HG03060 (cell line): ENCODE measurements around the gene IFNK.
"Not testable (repeated sequence)": the region's sequence is repeated elsewhere in the genome, so short reads cannot be mapped to it uniquely, and the experiment has no call there.

Source experiments
- ATAC-seq: cut with Tn5 transposase; IDR thresholded peaks from one replicate; pipeline ENCODE4 v1.9.1; 2021; ENCODE audit warnings: low read depth, moderate number of reproducible peaks; ENCODE audit not compliant: unreplicated experiment

IFNK gene, protein sequence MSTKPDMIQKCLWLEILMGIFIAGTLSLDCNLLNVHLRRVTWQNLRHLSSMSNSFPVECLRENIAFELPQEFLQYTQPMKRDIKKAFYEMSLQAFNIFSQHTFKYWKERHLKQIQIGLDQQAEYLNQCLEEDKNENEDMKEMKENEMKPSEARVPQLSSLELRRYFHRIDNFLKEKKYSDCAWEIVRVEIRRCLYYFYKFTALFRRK

GRCh38 chr9:27524236-27524635 is at the start of gene IFNK:
TSS of gene IFNK (plus strand) at chr9:27524290. CDS start at chr9:27524337, 47 bp downstream.
- ATAC-seq: no peak

- no peak for ATAC-seq
These were observed 49.8 kb upstream of the IFNK start for GRCh38 chr9:27474305-27474704.

DNA sequence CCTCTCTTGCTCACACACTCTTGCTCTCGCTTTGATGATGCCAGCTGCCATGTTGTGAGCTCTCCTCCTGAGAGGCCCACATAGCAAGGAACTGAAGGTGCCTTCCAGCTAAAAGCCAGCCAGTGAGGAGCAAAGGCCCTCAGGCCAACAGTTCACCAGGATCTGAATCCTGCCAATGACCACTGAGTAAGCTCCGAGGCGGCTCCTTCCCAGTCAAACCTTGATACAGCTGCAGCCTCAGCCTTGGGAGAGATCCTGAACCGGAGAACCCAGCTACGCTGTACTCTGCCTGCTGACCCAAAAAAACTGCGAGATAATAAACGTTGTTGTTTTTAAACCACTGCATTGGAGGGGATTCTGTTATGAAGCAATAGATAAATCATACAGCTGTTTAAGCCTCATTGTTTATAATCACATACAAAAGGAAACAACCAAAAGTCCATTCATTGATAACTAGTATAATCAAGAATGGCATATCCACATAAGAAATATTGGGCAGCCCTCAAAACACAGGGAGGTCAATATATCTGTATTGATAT is 49.0 kb upstream of the IFNK start:
- no peak for ATAC-seq

GRCh38 chr9:27476870-27477515 is 47.1 kb upstream of the IFNK start:
- ATAC-seq: no peak

GRCh38 chr9:27478322-27478721 is 45.8 kb upstream of the IFNK start:
- no peak for ATAC-seq

- ATAC-seq: no peak
These were observed 41.4 kb upstream of the IFNK start for GRCh38 chr9:27482709-27483108.

DNA sequence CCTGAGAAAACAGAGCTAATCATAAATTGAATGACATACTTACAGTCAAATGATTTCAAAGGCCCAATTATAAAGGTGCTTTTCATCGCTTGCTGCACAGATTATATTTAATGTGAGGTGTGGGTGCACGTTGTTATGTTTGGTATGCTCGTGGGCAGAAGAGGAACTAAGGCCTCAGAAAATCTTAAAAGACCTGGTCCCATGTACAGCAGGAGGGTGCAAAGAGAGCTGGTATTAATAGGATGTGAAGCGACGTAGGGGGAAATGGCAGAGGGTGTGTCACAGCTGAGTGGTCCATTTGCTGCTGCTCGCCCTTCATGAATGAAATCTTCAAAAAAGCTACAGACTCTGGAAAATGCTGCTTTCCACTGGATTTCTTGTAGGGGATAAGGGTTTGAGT is 40.5 kb upstream of the IFNK start:
- ATAC-seq: no peak

DNA sequence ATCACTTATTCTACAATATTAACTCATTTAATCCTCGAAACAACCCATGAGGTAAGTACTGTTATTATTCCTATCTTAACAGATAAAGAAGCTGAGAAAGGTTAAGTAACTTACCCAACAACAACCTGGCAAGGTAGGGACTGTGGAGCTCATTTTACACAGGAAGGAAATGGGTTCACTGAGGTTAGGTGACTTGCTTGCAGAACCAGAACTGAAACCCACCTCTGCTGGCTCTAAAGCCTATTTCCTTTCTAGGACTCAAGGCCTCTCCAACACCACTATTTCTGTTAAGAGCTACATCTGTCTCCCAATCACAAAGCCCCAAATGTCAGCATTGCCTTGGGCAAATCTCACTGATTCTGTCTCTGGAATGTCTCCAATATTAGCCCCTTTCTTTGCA is 38.9 kb upstream of the IFNK start:
- peak; percentile 95 for ATAC-seq

DNA sequence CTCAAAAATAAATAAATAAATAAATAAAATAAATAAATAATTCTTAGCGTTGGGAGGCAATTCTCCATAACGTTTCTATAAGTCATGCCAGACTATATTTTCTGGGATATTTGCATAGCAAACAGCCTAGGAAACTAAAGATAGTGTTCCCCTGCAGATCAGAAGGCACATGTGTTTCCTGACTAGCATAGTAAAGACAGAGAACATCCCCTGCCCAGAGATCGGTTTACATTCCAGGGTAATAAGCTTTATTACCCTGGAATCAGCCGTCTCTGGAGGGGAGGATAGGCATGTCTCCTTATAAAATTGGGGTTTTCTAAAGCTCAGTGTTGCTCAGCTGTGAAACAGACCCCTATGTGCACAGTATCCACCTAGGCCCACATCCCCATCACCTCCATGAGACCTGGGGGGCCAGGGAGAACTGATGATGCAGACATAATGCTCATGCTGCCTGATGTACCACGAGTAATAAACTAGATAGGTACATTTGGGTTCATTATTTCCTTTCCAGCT is 36.9 kb upstream of the IFNK start:
- ATAC-seq: no peak

GRCh38 chr9:27487927-27488326 is 36.2 kb upstream of the IFNK start:
- no peak for ATAC-seq

DNA sequence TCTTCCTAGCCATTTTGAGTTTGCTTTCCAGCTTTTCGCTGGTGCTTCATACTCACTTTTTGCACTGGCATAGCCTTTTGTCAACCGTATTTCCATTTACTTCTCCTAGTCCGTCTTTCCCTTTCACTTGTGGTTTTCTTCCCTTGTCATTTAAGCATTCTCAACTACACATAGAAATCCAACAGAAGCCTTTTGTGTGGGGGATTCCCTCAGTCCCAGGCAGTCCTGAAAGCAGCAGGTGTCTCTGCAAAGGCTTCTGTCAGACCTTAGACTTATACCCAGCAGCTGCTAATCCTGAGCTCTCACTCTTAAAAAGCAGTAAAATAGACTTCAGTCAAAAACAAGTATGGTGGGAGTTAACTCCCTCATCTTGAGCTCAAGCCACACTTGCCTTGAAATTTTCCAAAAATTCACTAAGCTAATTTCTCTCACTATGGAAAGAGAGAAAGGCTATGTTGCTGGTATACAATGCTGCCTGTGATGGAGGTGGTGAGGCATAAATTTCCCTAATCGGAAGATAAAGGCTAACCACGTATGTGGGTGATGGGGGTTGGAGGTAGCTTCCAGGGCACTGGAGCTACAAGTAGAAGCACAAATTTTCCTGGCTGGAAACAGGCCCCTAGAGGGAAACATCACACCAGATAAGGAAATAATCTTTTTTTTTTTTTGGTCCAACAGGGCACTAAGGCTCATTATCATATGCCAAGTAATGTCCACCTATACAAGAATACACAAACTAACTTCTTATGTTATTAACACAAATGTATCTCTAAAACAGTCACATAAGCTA is 34.8 kb upstream of the IFNK start:
- ATAC-seq: no peak

DNA sequence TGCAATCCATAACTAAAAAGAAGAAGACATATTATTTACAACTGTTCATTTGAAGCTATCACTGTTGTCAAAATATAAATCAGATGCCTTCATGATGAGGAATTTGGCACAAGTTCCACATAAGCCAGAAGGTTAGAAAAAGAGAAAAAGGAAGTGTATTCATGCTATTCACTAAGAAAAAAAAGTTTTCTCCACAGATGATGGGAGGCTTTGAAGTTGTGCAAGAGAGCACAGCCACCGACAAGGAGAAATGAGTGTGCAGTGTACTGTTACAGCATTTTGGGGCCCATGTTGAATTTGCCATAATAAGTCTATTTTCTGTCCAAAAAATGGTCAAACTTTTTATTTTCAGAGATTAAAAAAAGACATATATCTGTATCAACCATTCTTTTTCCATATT is 32.9 kb upstream of the IFNK start:
- ATAC-seq: no peak

DNA sequence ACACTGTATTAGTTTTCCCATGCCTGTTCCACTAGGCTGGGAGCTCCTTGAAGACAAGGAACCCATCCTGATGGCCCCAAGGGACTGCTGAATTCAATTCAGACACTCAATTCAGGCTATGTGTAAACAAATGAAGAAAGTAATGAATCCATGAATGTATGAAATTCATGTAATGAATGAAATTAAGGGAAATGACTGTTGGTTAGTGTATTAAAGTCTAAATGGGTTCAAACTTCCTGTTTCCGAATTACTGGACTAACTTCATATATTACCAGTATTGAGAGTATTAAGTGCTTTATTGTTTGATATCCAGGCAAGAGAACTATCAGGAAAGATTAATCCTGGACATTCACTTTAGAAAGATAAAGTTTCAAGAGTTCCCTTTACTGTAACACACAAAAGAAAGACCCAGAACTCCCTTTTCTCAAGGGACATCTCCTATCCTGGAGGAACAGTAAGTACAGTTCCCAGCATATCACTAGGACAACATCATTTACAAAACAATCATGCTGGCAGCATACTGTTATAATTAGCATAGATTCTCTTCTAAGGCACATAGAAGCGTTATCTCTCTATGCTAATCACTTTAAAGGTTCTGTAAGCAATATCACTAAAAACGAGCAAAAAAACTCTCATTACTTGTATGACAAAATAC is 28.5 kb upstream of the IFNK start:
- no peak for ATAC-seq

- ATAC-seq: no peak
These were observed 28.0 kb upstream of the IFNK start for GRCh38 chr9:27496135-27496504.

- no peak for ATAC-seq
These were observed 26.1 kb upstream of the IFNK start for GRCh38 chr9:27497883-27498417.

DNA sequence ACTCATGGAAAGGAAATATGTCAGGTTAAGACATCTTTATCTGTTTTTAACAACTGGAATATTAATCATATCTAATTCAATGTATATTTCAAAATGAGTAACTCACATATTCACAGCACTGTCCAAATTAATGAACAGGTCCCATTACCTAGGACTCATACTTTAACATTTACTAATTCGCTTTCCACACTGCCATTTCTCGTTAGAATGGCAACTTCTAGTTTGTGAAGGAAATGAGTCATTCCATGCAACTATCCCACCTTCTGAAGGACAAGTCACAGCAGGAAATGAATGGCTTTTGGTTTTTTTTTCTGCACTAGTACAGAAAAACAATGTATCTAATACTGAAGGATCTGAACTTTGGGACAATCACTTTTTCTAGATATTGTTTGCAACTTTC is 24.6 kb upstream of the IFNK start:
- ATAC-seq: no peak

DNA sequence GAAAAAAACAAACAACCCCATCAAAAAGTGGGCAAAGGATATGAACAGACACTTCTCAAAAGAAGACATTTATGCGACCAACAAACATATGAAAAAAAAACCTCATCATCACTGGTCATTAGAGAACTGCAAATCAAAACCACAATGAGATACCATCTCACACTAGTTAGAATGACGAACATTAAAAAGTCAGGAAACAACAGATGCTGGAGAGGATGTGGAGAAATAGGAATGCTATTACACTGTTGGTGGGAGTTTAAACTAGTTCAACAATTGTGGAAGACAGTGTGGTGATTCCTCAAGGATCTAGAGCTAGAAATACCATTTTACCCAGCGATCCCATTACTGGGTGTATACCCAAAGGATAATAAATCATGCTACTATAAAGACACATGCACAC is 23.2 kb upstream of the IFNK start:
- not testable (repeated sequence) for ATAC-seq

GRCh38 chr9:27503623-27504022 is 20.5 kb upstream of the IFNK start:
- no peak for ATAC-seq

GRCh38 chr9:27504259-27504658 is 19.8 kb upstream of the IFNK start:
- no peak for ATAC-seq

DNA sequence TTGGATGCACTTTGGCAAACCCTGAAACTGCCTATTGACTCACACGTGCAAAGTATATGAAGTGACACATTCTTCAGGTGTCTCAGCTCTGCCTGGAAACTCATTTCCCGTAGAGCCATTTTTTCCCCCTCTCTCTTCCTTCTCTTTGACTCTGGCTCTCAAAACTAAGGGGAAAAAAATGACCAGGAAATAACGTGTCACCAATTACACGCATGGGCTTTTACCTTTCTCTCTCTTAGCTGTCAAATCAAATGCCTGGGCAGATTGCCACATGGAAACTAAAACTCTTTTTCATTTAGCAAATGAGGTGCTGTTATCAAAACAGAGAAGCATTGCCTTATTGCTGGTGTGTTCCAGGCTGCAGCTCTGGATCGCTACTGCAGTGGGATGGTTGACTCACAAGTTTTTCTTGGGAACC is 18.3 kb upstream of the IFNK start:
- no peak for ATAC-seq

GRCh38 chr9:27506981-27507380 is 17.1 kb upstream of the IFNK start:
- ATAC-seq: no peak
